Left kidney (tissue), 8 donors: ENCODE measurements around the gene ERMP1. TPM values are rescaled to one million over a fixed set of nuclear protein-coding genes. Genes with fewer than 3 reads are reported as not detected.
"Not testable (repeated sequence)": the region's sequence is repeated elsewhere in the genome, so short reads cannot be mapped to it uniquely, and the experiment has no call there.

Experiments used
- DNase-seq: peaks from one replicate; pipeline ENCODE4 v3.0.0-alpha.2; 2013
- long read RNA-seq, 8 donors: transcript quantifications; one replicate each; lab custom pipeline, GENCODE V29; 2026
- polyA plus RNA-seq: library from polyadenylated mRNA; unstranded; fragments of 120-200 nt; gene quantifications from one replicate; pipeline ENCODE4 v1.2.1, GENCODE V29; 2013; ENCODE audit not compliant: insufficient read length

ERMP1 gene, protein sequence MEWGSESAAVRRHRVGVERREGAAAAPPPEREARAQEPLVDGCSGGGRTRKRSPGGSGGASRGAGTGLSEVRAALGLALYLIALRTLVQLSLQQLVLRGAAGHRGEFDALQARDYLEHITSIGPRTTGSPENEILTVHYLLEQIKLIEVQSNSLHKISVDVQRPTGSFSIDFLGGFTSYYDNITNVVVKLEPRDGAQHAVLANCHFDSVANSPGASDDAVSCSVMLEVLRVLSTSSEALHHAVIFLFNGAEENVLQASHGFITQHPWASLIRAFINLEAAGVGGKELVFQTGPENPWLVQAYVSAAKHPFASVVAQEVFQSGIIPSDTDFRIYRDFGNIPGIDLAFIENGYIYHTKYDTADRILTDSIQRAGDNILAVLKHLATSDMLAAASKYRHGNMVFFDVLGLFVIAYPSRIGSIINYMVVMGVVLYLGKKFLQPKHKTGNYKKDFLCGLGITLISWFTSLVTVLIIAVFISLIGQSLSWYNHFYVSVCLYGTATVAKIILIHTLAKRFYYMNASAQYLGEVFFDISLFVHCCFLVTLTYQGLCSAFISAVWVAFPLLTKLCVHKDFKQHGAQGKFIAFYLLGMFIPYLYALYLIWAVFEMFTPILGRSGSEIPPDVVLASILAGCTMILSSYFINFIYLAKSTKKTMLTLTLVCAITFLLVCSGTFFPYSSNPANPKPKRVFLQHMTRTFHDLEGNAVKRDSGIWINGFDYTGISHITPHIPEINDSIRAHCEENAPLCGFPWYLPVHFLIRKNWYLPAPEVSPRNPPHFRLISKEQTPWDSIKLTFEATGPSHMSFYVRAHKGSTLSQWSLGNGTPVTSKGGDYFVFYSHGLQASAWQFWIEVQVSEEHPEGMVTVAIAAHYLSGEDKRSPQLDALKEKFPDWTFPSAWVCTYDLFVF
- polyA plus RNA-seq: 54.0 TPM
- long read RNA-seq, donor 1, full-length matches to known transcripts: 5 of 10 reads
- long read RNA-seq, donor 1, partial matches to known transcripts: 5 of 10 reads
- long read RNA-seq, donor 1, other reads (novel, unspliced or antisense): 0 of 10 reads
- long read RNA-seq, donor 2, full-length matches to known transcripts: 6 of 13 reads
- long read RNA-seq, donor 2, partial matches to known transcripts: 7 of 13 reads
- long read RNA-seq, donor 2, other reads (novel, unspliced or antisense): 0 of 13 reads
- long read RNA-seq, donor 3, full-length matches to known transcripts: 2 of 8 reads
- long read RNA-seq, donor 3, partial matches to known transcripts: 6 of 8 reads
- long read RNA-seq, donor 3, other reads (novel, unspliced or antisense): 0 of 8 reads
- long read RNA-seq, donor 4: 0 reads
- long read RNA-seq, donor 5, full-length matches to known transcripts: 8 of 8 reads
- long read RNA-seq, donor 5, partial matches to known transcripts: 0 of 8 reads
- long read RNA-seq, donor 5, other reads (novel, unspliced or antisense): 0 of 8 reads
- long read RNA-seq, donor 6, full-length matches to known transcripts: 3 of 8 reads
- long read RNA-seq, donor 6, partial matches to known transcripts: 5 of 8 reads
- long read RNA-seq, donor 6, other reads (novel, unspliced or antisense): 0 of 8 reads
- long read RNA-seq, donor 7, full-length matches to known transcripts: 8 of 14 reads
- long read RNA-seq, donor 7, partial matches to known transcripts: 6 of 14 reads
- long read RNA-seq, donor 7, other reads (novel, unspliced or antisense): 0 of 14 reads
- long read RNA-seq, donor 8, full-length matches to known transcripts: 4 of 4 reads
- long read RNA-seq, donor 8, partial matches to known transcripts: 0 of 4 reads
- long read RNA-seq, donor 8, other reads (novel, unspliced or antisense): 0 of 4 reads

DNA sequence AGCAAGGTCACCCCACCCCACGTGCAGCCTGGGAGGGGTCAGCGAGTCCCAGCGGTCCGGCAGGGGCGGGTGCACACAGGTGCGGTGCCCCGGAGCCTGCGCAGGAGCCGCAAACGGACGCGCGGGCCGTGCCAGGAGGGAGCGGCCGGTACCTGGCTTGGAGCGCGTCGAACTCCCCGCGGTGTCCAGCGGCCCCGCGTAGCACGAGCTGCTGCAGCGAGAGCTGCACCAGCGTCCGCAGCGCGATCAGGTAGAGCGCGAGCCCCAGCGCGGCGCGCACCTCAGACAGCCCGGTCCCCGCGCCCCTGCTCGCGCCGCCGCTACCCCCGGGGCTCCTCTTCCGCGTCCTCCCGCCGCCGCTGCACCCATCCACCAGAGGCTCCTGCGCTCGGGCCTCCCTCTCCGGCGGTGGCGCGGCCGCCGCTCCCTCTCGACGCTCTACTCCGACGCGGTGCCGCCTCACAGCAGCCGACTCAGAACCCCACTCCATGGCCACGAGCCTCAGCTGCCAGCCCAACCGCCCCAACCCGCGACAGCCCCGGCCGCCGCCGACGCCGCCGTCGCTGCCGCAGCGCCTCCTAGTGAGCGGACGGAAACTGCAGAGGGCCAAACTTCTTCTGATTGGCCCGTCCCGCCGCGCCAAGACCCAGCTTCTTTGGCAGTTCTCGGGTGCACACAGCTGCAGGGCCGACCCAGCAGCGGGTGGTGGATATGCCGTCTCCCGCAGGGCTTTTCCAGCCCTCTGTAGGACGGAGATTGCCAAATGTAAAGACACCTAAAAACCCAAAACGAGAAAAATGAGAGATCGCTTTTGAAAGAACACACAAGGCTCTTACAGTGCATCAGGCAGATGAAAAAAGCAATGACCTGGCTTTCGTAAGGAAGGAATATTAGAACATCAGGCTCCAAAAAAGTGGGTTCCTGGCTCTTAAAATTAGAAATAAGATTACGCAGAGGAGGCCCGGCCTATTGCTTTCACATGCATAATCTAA lies at the start of gene ERMP1:
ERMP1 (minus strand) TSS at position 580 of the 992 bp plus-strand sequence; CDS start at position 490, 90 bp downstream.
- DNase-seq: peak; percentile 88

DNA sequence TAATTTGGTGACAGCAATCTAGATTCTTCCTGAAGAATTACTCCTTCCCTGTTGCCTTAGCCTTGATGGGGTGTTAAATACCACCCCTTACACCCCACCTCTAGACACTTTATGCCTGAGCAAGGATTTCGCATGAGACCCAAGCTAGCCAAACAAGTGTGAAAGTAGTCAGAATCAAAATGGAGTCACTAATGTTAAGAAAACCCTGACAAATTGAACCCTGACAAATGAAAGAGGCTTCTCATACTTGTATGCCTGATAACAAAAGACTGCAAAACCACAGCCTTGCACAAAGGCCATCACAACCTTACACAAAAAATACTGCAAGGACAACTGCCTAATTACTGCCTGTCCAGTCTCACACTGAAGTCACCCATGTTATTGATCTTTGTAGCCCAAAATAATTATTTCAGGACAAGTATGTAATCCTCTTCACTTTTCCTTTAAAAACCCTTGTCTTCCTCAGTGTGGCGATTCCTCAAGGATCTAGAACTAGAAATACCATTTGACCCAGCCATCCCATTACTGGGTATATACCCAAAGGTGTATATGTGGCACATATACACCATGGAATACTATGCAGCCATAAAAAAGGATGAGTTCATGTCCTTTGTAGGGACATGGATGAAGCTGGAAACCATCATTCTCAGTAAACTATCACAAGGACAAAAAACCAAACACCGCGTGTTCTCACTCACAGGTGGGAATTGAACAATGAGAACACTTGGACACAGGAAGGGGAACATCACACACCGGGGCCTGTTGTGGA lies 49.5 kb upstream of the ERMP1 start:
- not testable (repeated sequence) for DNase-seq

DNA sequence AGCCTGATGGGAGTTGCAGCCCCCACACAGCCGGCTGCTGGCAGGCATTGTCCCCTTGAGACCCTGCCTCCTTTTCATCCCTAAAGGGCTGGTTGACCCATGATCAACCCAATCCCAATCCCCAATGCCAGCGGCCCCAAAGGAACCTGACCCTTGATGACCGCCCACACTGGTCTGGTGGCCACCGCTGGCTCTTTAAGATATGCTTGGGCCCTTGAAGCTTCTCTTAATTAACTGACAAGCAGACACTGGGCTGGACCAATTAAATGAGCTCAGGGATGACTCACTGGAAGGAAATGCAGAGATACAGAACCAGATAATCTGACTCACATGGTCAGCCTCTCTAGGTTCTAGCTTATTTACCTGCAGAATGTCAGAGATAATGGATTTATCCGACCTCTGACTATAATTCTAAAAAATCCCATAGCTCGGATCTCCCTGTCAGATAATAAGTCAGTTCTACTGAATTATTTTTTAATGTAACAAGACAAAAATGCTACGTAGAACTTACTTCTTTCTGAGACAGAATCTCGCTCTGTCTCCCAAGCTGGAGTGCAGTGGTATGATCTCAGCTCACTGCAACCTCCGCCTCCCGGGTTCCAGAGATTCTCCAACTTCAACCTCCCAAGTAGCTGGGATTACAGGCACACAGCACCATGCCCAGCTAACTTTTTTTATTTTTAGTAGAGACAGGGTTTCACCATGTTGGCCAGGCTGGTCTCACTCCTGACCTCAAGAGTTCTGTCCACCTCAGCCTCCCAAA lies 46.7 kb upstream of the ERMP1 start:
- no peak for DNase-seq

DNA sequence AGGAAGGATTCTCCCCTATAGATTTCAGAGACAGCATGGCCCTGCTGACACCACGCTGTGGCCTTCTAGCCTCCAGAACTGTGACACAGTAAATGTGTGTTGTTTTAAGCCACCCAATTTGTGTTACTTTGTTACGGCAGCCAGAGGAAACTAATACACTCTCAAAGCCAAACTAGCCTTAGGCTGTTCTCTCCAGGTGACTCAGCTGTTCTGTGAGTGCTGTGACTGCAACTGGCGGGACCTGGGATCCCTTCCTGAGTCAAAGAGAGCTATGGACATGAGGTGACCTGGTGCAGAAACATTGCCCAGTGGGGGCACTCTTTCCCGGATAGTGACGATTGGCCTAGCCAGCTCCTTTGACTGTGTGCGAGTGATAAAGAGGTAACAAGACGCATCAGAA lies 43.8 kb upstream of the ERMP1 start:
- DNase-seq: no peak

DNA sequence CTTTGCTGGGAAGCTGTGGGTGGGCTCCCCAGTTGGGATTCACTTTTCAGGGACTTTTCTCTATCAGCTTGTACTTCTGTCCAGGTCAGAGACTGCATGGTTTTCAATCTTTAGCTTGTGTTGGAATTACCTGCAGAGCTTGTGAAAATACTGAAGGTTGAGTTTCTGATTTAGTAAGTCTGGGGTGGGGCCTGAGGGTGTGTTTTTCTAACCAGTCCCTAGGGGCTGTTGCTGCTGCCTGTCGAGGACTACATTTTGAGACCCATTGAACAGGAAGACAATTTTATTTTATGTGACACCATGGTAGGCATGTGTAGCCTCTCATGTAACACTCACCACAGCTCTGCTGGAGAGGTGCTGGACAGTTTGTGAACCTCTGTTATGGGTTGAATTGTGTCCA lies 43.1 kb upstream of the ERMP1 start:
- DNase-seq: no peak

DNA sequence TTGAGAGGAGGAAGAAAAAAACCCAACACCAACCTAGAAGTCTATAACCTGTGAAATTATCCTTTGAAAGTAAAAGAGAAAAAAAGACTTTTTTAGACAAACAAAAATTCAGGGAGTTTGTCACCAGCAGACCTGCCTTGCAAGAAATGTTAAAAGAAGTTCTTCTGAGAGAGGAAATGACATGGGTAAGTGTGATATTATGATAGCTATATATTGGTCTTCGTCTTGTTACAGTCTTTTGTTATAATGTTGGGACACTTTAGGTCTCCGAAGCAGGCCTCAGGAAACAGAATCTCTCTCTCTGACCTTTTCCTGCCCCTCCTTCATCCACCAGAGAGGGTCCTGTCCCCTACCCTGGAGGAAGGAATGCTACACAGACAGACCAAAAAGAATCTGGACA lies 41.1 kb upstream of the ERMP1 start:
- DNase-seq: no peak

DNA sequence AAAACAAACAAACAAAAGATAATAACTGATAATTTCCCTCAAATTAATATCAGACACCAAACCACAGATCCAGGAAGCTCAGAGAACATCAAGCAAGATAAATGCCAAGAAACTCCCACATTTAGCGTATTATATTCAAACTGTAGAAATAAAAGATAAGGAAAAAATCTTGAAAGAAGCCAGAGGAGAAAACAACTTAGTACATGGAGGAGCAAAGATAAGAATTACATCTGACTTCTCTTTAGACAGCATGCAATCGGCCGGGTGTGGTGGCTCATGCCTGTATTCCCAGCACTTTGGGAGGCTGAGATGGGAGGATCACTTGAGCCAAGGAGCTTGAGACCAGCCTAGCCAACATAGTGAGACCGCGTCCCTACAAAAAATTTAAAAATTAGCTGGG lies 40.5 kb upstream of the ERMP1 start:
- no peak for DNase-seq

DNA sequence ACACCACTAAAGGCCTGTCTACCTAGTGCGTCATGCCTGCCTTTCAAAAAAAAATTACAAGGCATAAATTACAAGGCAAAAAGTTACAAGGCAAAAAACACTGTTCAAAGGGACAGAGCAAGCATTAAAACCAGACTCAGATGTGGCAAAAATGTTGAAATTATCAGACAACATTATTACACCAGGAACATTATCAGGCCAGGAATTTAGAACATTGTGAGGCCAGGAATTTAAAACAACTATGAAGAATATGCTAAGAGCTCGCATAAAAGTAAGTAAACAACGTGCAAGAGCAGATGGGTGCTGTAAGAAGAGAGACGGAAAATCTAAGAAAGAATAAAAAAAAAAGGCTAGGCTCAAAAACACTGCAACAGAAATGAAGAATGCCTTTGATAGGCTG lies 39.6 kb upstream of the ERMP1 start:
- DNase-seq: no peak

DNA sequence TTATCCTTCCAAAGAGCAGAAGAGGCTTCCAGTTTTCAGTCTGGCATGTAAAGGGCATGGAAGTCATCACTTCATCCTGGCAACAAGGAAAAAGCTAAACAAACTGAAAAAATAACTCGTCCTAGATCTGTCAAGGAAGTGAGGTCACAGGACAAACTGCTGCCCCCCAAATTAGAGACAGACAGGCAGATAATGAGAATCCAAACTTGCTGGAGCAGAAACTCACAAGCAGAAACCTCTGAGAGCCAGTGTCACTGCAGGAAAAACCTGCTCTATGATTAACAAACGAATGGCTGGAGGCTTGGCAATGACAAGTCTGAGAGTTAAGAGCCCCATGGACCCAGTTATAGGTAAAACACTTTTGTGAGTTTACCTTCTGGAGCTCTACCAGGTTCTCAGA lies 38.9 kb upstream of the ERMP1 start:
- no peak for DNase-seq

DNA sequence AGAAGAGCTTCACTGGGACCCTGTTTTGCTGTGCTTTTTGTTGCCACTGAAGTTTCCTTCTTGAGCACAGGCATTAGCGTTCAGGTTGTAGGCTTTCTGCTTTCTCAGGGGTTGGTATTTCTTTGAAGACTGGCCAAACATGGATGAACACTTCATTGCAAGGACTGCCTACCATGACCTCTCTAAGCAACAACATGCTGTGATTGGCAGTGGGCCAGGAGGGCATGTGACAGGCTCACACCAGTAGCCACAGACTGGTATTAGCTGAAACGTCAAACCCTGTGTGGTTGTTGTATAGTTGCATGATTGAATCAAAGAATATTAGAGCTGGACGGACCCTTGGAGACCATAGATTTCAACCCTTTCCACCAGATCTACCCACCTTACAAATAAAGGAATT lies 37.8 kb upstream of the ERMP1 start:
- DNase-seq: no peak

DNA sequence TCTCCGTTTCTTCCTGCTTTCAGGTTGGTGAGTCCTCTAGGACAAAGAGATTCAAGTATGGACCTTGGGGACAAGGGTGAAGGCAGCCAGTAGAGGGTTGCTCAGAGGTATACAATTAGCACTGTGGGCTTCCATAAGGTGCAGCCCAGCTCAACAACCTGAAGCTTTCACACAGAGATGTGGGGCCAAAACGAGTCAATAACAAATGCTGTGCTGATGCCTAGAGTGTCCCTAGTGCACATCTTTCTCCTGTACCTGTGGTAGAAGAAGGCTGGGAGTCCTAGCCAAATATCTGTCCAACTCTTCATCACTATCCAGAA lies 37.1 kb upstream of the ERMP1 start:
- no peak for DNase-seq

DNA sequence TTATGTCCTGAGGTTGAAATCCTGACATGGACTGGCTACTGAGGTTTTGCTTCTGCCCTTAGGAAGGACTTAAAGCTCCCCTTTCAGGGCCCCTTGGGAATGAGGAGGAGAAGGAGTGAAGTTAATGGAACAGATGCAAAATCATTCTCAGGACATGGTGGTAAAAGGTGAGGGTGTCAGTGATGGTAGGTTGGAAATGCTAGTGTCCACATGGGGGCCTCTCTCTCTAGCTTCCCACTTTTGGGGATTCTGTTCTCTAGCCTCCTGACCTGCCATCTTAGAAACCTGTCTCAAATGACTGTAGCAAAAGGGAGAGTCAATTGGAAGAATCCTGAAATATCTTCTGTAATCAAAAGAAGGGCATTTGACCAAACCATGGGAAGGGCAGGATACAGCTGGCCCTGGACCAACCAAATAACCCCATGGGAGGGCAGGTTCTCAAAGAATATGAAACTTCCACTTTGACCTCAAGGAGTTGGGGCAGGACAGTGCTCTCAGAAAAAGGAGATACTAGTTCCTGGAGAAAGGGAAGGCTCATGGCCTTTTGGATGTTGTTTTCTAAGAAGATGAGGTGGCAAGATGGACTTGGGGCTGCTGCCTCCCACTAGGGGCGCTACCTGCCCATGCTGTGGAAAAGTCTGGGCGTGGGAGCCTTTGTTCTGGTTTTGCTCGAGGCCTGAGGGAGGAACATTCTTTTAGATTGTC lies 36.5 kb upstream of the ERMP1 start:
- no peak for DNase-seq

DNA sequence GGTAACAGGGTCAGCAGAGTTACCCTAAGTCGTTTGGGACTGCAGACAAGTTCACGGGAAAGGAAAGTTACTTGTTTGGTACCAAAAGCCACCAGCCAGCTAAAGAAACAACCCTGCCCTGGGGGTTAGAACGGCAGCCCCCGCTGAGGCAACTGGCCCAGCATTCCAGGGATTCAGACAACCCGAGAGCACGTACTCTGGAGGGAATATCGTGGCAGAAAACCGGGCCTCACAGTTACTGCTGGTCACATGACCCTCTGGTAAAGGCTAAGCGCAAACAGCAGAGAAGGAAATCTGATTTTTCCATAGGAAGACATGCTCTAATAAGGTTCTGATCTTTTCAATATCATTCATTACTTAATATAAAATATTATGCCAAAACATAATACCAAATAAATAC lies 35.3 kb upstream of the ERMP1 start:
- no peak for DNase-seq

DNA sequence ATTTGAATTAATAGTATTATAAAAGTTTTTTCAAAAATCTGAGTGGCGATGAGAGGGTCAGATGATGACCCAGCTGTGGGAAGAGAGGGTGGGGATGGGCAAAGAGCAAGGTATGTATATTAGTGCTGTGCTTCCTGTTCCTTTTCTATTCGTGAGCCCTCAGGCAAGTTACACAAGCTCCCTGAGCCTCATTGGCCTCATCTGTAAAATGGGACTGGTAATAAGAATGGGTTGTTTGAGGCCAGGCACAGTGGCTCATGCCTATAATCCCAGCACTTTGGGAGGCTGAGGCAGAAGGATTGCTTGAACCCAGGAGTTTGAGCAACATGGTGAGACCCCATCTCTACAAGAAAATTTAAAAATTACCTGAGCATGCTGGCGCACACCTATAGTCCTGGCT lies 33.8 kb upstream of the ERMP1 start:
- DNase-seq: no peak

DNA sequence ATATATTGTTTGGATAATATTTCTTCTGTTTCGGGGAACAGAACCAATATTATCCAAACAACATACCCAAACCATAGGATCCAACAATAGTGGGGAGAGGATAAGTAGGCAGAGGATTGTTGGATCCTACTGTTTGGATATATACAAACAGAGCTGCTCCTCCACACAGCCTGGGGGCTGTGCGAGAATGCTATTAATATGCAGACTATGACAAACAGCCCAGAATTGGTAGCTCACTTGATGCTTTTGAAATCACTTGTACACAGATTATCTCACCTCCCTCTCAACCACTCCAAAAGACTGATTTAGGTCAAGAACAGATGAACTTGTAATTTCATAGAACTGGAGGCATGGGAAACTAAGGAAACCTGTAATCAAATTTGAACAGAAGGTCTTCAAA lies 33.4 kb upstream of the ERMP1 start:
- DNase-seq: no peak

DNA sequence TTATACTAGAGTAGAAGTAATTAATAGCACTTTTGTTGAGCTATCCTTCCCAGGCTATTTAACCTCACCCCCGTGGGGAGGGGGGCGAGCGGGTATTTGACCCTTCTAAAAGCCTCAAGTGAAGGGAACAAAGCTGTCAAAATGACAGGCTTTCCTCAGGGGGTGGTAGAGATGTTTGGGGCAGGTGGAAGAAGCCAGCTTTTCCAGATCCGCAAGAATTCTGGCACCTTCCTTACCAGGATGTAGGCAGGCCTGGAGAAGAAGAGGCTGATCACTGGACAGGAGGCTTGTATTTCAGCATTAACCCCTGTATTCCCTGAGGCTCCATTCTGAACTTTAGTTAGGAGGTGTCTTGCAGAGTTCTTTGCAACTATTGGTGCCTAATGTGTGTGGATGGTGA lies 31.5 kb upstream of the ERMP1 start:
- no peak for DNase-seq

DNA sequence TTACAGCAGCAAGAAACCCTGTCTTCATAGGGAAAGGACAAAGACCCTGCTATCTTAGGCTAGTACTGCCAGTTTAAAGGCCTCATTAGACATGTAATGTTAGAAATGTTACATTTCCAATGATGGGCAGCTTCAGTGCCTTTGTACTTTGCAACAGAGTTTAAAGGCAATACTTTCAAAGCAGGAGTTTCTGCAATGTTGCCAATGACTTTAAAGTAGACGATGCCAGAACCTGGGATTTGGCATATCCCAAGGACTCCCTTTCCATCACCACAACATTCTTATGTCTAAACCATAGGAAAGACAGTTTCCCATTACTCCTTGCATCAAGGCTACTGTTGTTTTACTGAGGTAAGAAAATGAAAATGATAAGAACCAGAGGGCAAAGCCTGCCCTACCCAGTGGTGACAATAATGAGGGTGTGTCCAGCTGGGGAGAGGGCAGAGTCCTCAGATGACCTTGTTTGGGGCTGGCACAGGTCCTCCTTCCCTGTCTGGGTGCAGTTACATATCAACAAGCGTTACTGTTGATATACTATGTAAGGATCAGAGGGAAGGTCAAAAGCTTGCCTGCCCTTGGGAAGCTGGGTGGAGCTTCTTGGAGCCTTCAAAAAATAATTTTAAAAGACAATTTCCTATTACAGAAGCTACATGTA lies 30.3 kb upstream of the ERMP1 start:
- DNase-seq: no peak
